PFSK-1 (cell line): ENCODE results near the gene MCF2. TPM values are rescaled to one million over a fixed set of nuclear protein-coding genes. Genes with fewer than 3 reads are reported as not detected.

Experiments
- FOXP2 ChIP-seq: optimal IDR thresholded peaks from 2 replicates; pipeline ENCODE3; 2011; ENCODE audit warnings: borderline replicate concordance, control low read depth, inconsistent platforms; ENCODE audit not compliant: insufficient read depth; ENCODE audit errors: extremely low read length, extremely low read depth
- POLR2AphosphoS5 ChIP-seq: IDR thresholded peaks from 2 replicates; pipeline ENCODE4 v1.6.1; 2012; ENCODE audit warnings: low read depth, mild to moderate bottlenecking, control low read depth, low read length, moderate library complexity
- SIN3A ChIP-seq: IDR thresholded peaks from 2 replicates; pipeline ENCODE4 v1.6.1; 2012; ENCODE audit warnings: mild to moderate bottlenecking, low read length, moderate library complexity, borderline replicate concordance; ENCODE audit not compliant: insufficient read depth
- TAF1 ChIP-seq: IDR thresholded peaks from 2 replicates; pipeline ENCODE4 v1.6.1; 2012; ENCODE audit warnings: low read length, control low read depth, borderline replicate concordance; ENCODE audit not compliant: insufficient read depth
- polyA plus RNA-seq: library from polyadenylated mRNA; unstranded; fragments of >200 nt; gene quantifications from one replicate; pipeline ENCODE4 v1.2.1, GENCODE V29; 2012; ENCODE audit warnings: low read depth, missing spikeins; ENCODE audit not compliant: insufficient read length
- TF ChIP-seq, protein P1 (sequence below), 2 experiments: IDR thresholded peaks; 2 replicates each; pipeline versions ENCODE4 v1.6.1 to v1.8.0; 2011 to 2012; ENCODE audit warnings: low read depth in 2 of 2, low read length in 2 of 2, control low read depth in 1 of 2, inconsistent platforms in 1 of 2, mild to moderate bottlenecking in 1 of 2, moderate library complexity in 1 of 2; ENCODE audit not compliant: insufficient read depth in 1 of 2

The MCF2 gene
- polyA plus RNA-seq, result not detected

- TF ChIP-seq SIN3A (no peak), TAF1 (no peak), POLR2AphosphoS5 (no peak), FOXP2 (no peak)
- TF ChIP-seq, protein P1, sequence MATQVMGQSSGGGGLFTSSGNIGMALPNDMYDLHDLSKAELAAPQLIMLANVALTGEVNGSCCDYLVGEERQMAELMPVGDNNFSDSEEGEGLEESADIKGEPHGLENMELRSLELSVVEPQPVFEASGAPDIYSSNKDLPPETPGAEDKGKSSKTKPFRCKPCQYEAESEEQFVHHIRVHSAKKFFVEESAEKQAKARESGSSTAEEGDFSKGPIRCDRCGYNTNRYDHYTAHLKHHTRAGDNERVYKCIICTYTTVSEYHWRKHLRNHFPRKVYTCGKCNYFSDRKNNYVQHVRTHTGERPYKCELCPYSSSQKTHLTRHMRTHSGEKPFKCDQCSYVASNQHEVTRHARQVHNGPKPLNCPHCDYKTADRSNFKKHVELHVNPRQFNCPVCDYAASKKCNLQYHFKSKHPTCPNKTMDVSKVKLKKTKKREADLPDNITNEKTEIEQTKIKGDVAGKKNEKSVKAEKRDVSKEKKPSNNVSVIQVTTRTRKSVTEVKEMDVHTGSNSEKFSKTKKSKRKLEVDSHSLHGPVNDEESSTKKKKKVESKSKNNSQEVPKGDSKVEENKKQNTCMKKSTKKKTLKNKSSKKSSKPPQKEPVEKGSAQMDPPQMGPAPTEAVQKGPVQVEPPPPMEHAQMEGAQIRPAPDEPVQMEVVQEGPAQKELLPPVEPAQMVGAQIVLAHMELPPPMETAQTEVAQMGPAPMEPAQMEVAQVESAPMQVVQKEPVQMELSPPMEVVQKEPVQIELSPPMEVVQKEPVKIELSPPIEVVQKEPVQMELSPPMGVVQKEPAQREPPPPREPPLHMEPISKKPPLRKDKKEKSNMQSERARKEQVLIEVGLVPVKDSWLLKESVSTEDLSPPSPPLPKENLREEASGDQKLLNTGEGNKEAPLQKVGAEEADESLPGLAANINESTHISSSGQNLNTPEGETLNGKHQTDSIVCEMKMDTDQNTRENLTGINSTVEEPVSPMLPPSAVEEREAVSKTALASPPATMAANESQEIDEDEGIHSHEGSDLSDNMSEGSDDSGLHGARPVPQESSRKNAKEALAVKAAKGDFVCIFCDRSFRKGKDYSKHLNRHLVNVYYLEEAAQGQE (IDR thresholded peaks at IDR 0.05; ENCODE audit: insufficient read depth in 1 of 2, low read depth in 2 of 2, low read length in 2 of 2), result no peak
Observed at GRCh38 chrX:139708067-139708466, at the start of gene MCF2. MCF2 (minus strand) TSS chrX:139708167; CDS start chrX:139651744, 56,423 bp downstream.

GRCh38 chrX:139751053-139751452 is 43.1 kb upstream of the MCF2 start:
- TF ChIP-seq SIN3A (no peak), TAF1 (no peak), POLR2AphosphoS5 (no peak), FOXP2 (no peak)
- TF ChIP-seq, protein P1 (IDR thresholded peaks at IDR 0.05; ENCODE audit: insufficient read depth in 1 of 2, low read depth in 2 of 2, low read length in 2 of 2), result no peak

DNA sequence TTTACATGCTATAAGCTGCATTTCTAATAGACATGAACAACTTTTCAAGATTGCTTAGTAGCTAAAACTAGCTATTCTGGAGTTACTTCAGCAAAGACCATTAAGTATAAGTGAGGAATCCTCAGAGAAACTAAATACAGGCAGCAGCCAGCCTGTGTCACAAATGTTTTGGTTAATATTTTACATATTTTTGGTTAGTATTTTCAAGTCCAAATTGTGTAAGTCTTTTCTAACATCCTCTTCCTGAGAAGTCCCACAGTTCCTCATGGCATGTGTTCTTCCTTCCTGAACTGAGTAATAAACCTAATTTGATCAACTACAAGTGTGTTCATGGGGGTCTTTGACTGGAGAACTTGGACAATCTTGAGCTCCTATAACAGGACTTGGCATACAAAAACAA is 42.4 kb upstream of the MCF2 start:
- TF ChIP-seq FOXP2, result no peak
- no peak for TF ChIP-seq POLR2AphosphoS5
- no peak for TF ChIP-seq TAF1
- no peak for TF ChIP-seq SIN3A

DNA sequence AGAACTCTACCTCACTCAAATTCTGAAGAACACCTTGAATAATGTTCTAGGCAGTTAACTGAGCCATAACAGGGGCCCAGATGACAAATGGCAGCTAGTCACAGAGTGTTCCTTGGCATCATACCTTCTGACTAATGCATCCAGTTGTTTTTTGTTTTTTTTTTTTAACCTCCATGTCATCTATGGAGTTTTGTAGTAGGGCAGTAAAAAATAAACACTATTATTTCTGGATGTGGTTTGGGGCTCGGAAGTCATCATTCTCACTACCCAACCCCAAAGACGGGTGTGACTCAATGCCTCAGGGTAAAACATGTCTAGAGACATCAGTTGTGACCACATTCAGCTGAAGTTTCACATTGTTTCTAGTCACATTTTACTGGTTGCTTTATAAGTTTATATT is 31.2 kb upstream of the MCF2 start:
- no peak for TF ChIP-seq SIN3A
- TF ChIP-seq FOXP2, result no peak
- TF ChIP-seq TAF1, result no peak
- TF ChIP-seq, protein P1 (IDR thresholded peaks at IDR 0.05; ENCODE audit: insufficient read depth in 1 of 2, low read depth in 2 of 2, low read length in 2 of 2), result no peak
- TF ChIP-seq POLR2AphosphoS5, result no peak

GRCh38 chrX:139738581-139738980 is 30.6 kb upstream of the MCF2 start:
- TF ChIP-seq, protein P1 (IDR thresholded peaks at IDR 0.05; ENCODE audit: insufficient read depth in 1 of 2, low read depth in 2 of 2, low read length in 2 of 2), result no peak
- TF ChIP-seq SIN3A (no peak), TAF1 (no peak), POLR2AphosphoS5 (no peak), FOXP2 (no peak)

GRCh38 chrX:139736151-139736550 is 28.2 kb upstream of the MCF2 start:
- TF ChIP-seq, protein P1 (IDR thresholded peaks at IDR 0.05; ENCODE audit: insufficient read depth in 1 of 2, low read depth in 2 of 2, low read length in 2 of 2), result no peak
- TF ChIP-seq POLR2AphosphoS5, result no peak
